Lower leg skin (tissue), 4 donors: ENCODE results near the gene INPP5D. TPM values are rescaled to one million over a fixed set of nuclear protein-coding genes. Genes with fewer than 3 reads are reported as not detected.

ENCODE experiments used
- DNase-seq, 2 donors: peaks; one replicate each; pipeline ENCODE4 v3.0.0-alpha.2; 2019; ENCODE audit warnings: low spot score in 2 of 2
- H3K4me3 ChIP-seq: fragments of 200-600 bp; sonication (generic); 2 replicates; pipeline ENCODE4 v1.5.1; 2017; ENCODE audit warnings: mild to moderate bottlenecking, low read depth; ENCODE audit not compliant: poor library complexity, severe bottlenecking
- CTCF ChIP-seq, 3 donors: fragments of 450-650 bp; IDR thresholded peaks; one replicate each; pipeline ENCODE4 v1.5.1; 2016; ENCODE audit warnings: antibody characterized with exemption in 3 of 3, mild to moderate bottlenecking in 3 of 3, moderate library complexity in 2 of 3
- POLR2A ChIP-seq, 2 donors: fragments of 450-650 bp; IDR thresholded peaks; one replicate each; pipeline ENCODE4 v1.6.1; 2016 to 2017; ENCODE audit warnings: antibody characterized with exemption in 2 of 2, mild to moderate bottlenecking in 1 of 2, moderate library complexity in 1 of 2
- WGBS, 2 donors: methylation state at CpG; one replicate each; pipeline ENCODE4 v1.1.5; 2018; 5-methylcytosine and 5-hydroxymethylcytosine counted together
- intact Hi-C: fragments of 100-400 bp; cut with DNase I; formaldehyde crosslinking; loops from one replicate; pipeline ENCODE4 v1.15.0; 2023; ENCODE audit warnings: low total_unique reads
- total RNA-seq, 4 donors: library from RNA; depleted of rRNA; stranded (reverse); fragments of >200 nt; gene quantifications; one replicate each; pipeline ENCODE4 v1.1.0, GENCODE V29; 2016

INPP5D gene
- total RNA-seq, result 10 to 100 TPM in 3 of 4 donors, 1 to 10 TPM in 1; 8.6 to 15.0 (median 13.0) TPM

- 66 to 68% methylated on average over 19 to 26 of the region's 26 CpGs for WGBS, 2 donors
- DNase-seq, result peak in 1 of 2 donors; percentile 88
- no peak for TF ChIP-seq POLR2A (IDR thresholded peaks at IDR 0.05)
- no peak for TF ChIP-seq CTCF (IDR thresholded peaks at IDR 0.05)
- peak within 1 kb of the TSS; percentile 10 for H3K4me3 ChIP-seq
- intact Hi-C loops, result no loop called here
Measured at GRCh38 chr2:233059797-233060500, at the start of gene INPP5D. INPP5D (plus strand) TSS chr2:233060342; CDS start chr2:233060479, 137 bp downstream.

- no peak for TF ChIP-seq CTCF (IDR thresholded peaks at IDR 0.05)
- TF ChIP-seq POLR2A (IDR thresholded peaks at IDR 0.05), result no peak
- H3K4me3 ChIP-seq, result no peak overlapping the region
- DNase-seq, result peak in 1 of 2 donors; percentile 67
- intact Hi-C loops, result no loop called here
- WGBS, 2 donors, result 90 to 91% methylated on average over 9 of the region's 9 CpGs
Measured at GRCh38 chr2:233010569-233011267, 49.4 kb upstream of the INPP5D start.

GRCh38 chr2:233011268-233011650 is 48.9 kb upstream of the INPP5D start:
- 93 to 96% methylated on average over 6 of the region's 6 CpGs for WGBS, 2 donors
- peak in 1 of 2 donors; percentile 21 for DNase-seq
- H3K4me3 ChIP-seq, result no peak overlapping the region
- TF ChIP-seq CTCF (IDR thresholded peaks at IDR 0.05), result no peak
- intact Hi-C loops, result no loop called here

GRCh38 chr2:233011702-233012131 is 48.4 kb upstream of the INPP5D start:
- DNase-seq, result peak in 1 of 2 donors; percentile 50
- intact Hi-C loops, result loop anchor here (1.0 kb wide), 1 partner anchor 46 kb away; no protein-coding TSS in a partner anchor
- 87 to 100% methylated on average over 1 of the region's 1 CpG for WGBS, 2 donors
- TF ChIP-seq CTCF (IDR thresholded peaks at IDR 0.05), result no peak
- no peak for TF ChIP-seq POLR2A (IDR thresholded peaks at IDR 0.05)
- H3K4me3 ChIP-seq, result no peak overlapping the region

- H3K4me3 ChIP-seq, result no peak overlapping the region
- WGBS, 2 donors, result 63 to 71% methylated on average over 12 of the region's 12 CpGs
- DNase-seq, result peak in 1 of 2 donors; percentile 73
Measured at GRCh38 chr2:233012301-233012971, 47.7 kb upstream of the INPP5D start.

More at GRCh38 chr2:233012301-233012971, 47.7 kb upstream of the INPP5D start:
- intact Hi-C loops, result loop anchor here (1.0 kb wide), 1 partner anchor 47 kb away; no protein-coding TSS in a partner anchor
- TF ChIP-seq POLR2A (IDR thresholded peaks at IDR 0.05), result no peak
- no peak for TF ChIP-seq CTCF (IDR thresholded peaks at IDR 0.05)
